HCT116 (cell line): ENCODE results near the gene CTAGE9. TPM values are rescaled to one million over a fixed set of nuclear protein-coding genes. Genes with fewer than 3 reads are reported as not detected.

Source experiments
- ATAC-seq: fragments of 200-7000 bp; cut with Tn5 transposase; 2 replicates; pipeline ENCODE4 v1.9.1; 2020; ENCODE audit warnings: mild to moderate bottlenecking, moderate library complexity
- BruUV-seq: library from RNA; stranded (reverse); fragments of 400-500 nt; replicated peaks from 2 replicates; lab custom pipeline; 2021; lab: Mats Ljungman, UMichigan
- CTCF ChIA-PET: fragments of 300-600 bp; sonication (Branson Sonifier 250); formaldehyde crosslinking; loops from one replicate; lab custom pipeline; 2021; ENCODE audit warnings: antibody characterized with exemption; lab: Charles Lee
- POLR2A ChIA-PET: fragments of 300-600, 350-600 bp; sonication (Branson Sonifier 250); formaldehyde crosslinking; loops from one replicate; lab custom pipeline; 2021; ENCODE audit warnings: antibody characterized with exemption; lab: Charles Lee
- RAD21 ChIA-PET, 2 experiments: fragments of 300-600 bp; sonication (Branson Sonifier 250); formaldehyde crosslinking; loops; one replicate each; lab custom pipeline; 2023; ENCODE audit warnings: low total read pairs in 2 of 2; ENCODE audit not compliant: uncharacterized antibody in 2 of 2, unreplicated experiment in 2 of 2, low non-redundant PET in 1 of 2; lab: Charles Lee
- DNase-seq: peaks from one replicate; pipeline ENCODE4 v3.0.0-alpha.2; 2010; ENCODE audit warnings: low read depth, low spot score
- H2AFZ ChIP-seq: fragments of 200-600 bp; shearing (Covaris generic), sonication (generic); 2 replicates; pipeline ENCODE4 v1.6.1; 2017; ENCODE audit warnings: low read depth, mixed run types, mixed read lengths, antibody characterized with exemption, low read length; ENCODE audit not compliant: poor library complexity, severe bottlenecking
- H3K27ac ChIP-seq: 2 replicates; pipeline ENCODE4 v1.5.1; 2012; ENCODE audit warnings: low read depth, low read length
- H3K27me3 ChIP-seq: fragments of 200-600 bp; sonication (generic); 2 replicates; pipeline ENCODE4 v1.6.1; 2016; ENCODE audit warnings: mixed run types, low read length, mixed read lengths; ENCODE audit not compliant: insufficient read depth
- H3K36me3 ChIP-seq, 2 experiments: fragments of 200-500 bp in 1 of 2; fragments of 200-600 bp in 1 of 2; sonication (Bioruptor generic) in 1 of 2; sonication (generic) in 1 of 2; 2 replicates each; pipeline versions ENCODE4 v1.5.1 to v1.6.1; 2014 to 2016; ENCODE audit warnings: low read length in 2 of 2, inconsistent platforms in 1 of 2, mixed read lengths in 1 of 2, mixed run types in 1 of 2; ENCODE audit not compliant: insufficient read depth in 2 of 2, control insufficient read depth in 1 of 2
- H3K4me1 ChIP-seq, 2 experiments: fragments of 200-600 bp in 1 of 2; sonication (generic) in 1 of 2; 2 replicates each; pipeline versions ENCODE4 v1.5.1 to v1.6.1; 2012 to 2017; ENCODE audit warnings: low read length in 2 of 2, inconsistent platforms in 1 of 2, mild to moderate bottlenecking in 1 of 2, mixed read lengths in 1 of 2, mixed run types in 1 of 2, moderate library complexity in 1 of 2; ENCODE audit not compliant: insufficient read depth in 2 of 2, control insufficient read depth in 1 of 2
- H3K4me2 ChIP-seq: fragments of 200-600 bp; sonication (generic); 2 replicates; pipeline ENCODE4 v1.6.1; 2017; ENCODE audit warnings: mixed run types, low read length, mixed read lengths
- H3K4me3 ChIP-seq, 2 experiments: fragments of 200-600 bp in 1 of 2; sonication (generic) in 1 of 2; replicated peaks in 1 of 2; 2 replicates each; pipeline ENCODE4 v1.5.1; 2011 to 2016; ENCODE audit warnings: low read length in 2 of 2, control low read depth in 1 of 2, low read depth in 1 of 2, mild to moderate bottlenecking in 1 of 2, mixed read lengths in 1 of 2, mixed run types in 1 of 2
- H3K79me2 ChIP-seq: fragments of 200-600 bp; sonication (generic); 2 replicates; pipeline ENCODE4 v1.6.1; 2017; ENCODE audit warnings: mild to moderate bottlenecking, mixed run types, low read length, moderate library complexity, mixed read lengths; ENCODE audit not compliant: insufficient read depth
- H3K9ac ChIP-seq: fragments of 200-600 bp; sonication (generic); 2 replicates; pipeline ENCODE4 v1.6.1; 2016; ENCODE audit warnings: low read length, mixed read lengths
- H3K9me2 ChIP-seq: fragments of 200-600 bp; sonication (generic), shearing (Covaris generic); 2 replicates; pipeline ENCODE4 v1.6.1; 2017; ENCODE audit warnings: mixed run types, mild to moderate bottlenecking, moderate library complexity; ENCODE audit not compliant: insufficient read depth
- H3K9me3 ChIP-seq, 2 experiments: fragments of 200-500 bp in 1 of 2; fragments of 200-600 bp in 1 of 2; sonication (Bioruptor generic) in 1 of 2; sonication (generic) in 1 of 2; 2 replicates each; pipeline ENCODE4 v1.6.1; 2014 to 2017; ENCODE audit warnings: low read length in 2 of 2, mixed read lengths in 2 of 2, inconsistent platforms in 1 of 2, low read depth in 1 of 2, mild to moderate bottlenecking in 1 of 2, mixed run types in 1 of 2, moderate library complexity in 1 of 2; ENCODE audit not compliant: control insufficient read depth in 1 of 2, insufficient read depth in 1 of 2
- H4K20me1 ChIP-seq: fragments of 200-600 bp; sonication (generic), shearing (Covaris generic); 2 replicates; pipeline ENCODE4 v1.6.1; 2017; ENCODE audit warnings: mixed run types, mild to moderate bottlenecking, moderate library complexity; ENCODE audit not compliant: insufficient read depth
- ATF3 ChIP-seq: IDR thresholded peaks from 2 replicates; pipeline ENCODE4 v1.6.1; 2012
- ELF1 ChIP-seq: IDR thresholded peaks from 2 replicates; pipeline ENCODE4 v1.6.1; 2012; ENCODE audit warnings: low read depth, borderline replicate concordance
- POLR2A ChIP-seq: IDR thresholded peaks from 2 replicates; pipeline ENCODE4 v1.7.0; 2011; ENCODE audit warnings: borderline replicate concordance; ENCODE audit not compliant: insufficient read depth, insufficient read length; ENCODE audit errors: extremely low read depth
- REST ChIP-seq: IDR thresholded peaks from 2 replicates; pipeline ENCODE4 v1.6.1; 2012; ENCODE audit warnings: low read depth
- SP1 ChIP-seq: IDR thresholded peaks from 2 replicates; pipeline ENCODE4 v1.6.1; 2012; ENCODE audit warnings: low read depth
- SRF ChIP-seq: IDR thresholded peaks from 2 replicates; pipeline ENCODE4 v1.6.1; 2012; ENCODE audit warnings: low read depth
- TCF7L2 ChIP-seq: IDR thresholded peaks from 2 replicates; pipeline ENCODE4 v1.7.0; 2011; ENCODE audit warnings: borderline replicate concordance, inconsistent platforms; ENCODE audit not compliant: insufficient read depth, insufficient read length; ENCODE audit errors: extremely low read depth
- intact Hi-C: fragments of 100-400 bp; cut with micrococcal nuclease; formaldehyde crosslinking; loops from 2 replicates; pipeline ENCODE4 v1.10.0; 2022
- total RNA-seq: library from RNA; stranded (reverse); gene quantifications from one replicate; pipeline ENCODE4 v1.2.1, GENCODE V29; 2021; ENCODE audit not compliant: unreplicated experiment
- TF ChIP-seq, protein P1 (sequence below), 3 experiments: fragments of 200-600 bp in 1 of 3; sonication (generic) in 1 of 3; IDR thresholded peaks in 2 of 3; conservative IDR thresholded peaks in 1 of 3; 2 replicates each; pipeline ENCODE4 v1.5.1; 2012 to 2017; ENCODE audit warnings: low read depth in 2 of 3, low read length in 2 of 3, antibody characterized with exemption in 1 of 3, borderline replicate concordance in 1 of 3, control low read depth in 1 of 3, mild to moderate bottlenecking in 1 of 3, mixed read lengths in 1 of 3, mixed run types in 1 of 3, moderate library complexity in 1 of 3; ENCODE audit not compliant: insufficient read depth in 1 of 3

CTAGE9 gene
- total RNA-seq, 1 experiment from 2014 or later, result not detected

- Histone ChIP-seq H3K4me1 (no peaks in the 10 kb centered on the region), H3K4me2 (no peak overlapping the region), H3K27ac (no peak overlapping the region), H2AFZ (no peak overlapping the region), H3K9me3 (no peaks in the 10 kb centered on the region), H3K36me3 (no peaks in the 10 kb centered on the region), H3K79me2 (no peaks in the 10 kb centered on the region), H3K4me3 (no peak overlapping the region), H3K27me3 (no peaks in the 10 kb centered on the region), H3K9me2 (peaks cover 5% of the 10 kb centered on the region; the same call in 1 of the 2 replicates), H3K9ac (no peak overlapping the region), H4K20me1 (no peaks in the 10 kb centered on the region)
- intact Hi-C loops, result no loop called here
- TF ChIP-seq ATF3, result no peak
- TF ChIP-seq POLR2A, result no peak
- TF ChIP-seq TCF7L2, result no peak
- no peak for TF ChIP-seq ELF1
- no peak for TF ChIP-seq REST
- no peak for TF ChIP-seq SP1
- CTCF ChIA-PET, result no interaction called here
- RAD21 ChIA-PET, result no interaction called here
- no peak for DNase-seq
- POLR2A ChIA-PET, result no interaction called here
- no TSS peak for BruUV-seq
- no peak for ATAC-seq
Measured at GRCh38 chr6:131681585-131681984, 29.2 kb downstream of the CTAGE9 start.

DNA sequence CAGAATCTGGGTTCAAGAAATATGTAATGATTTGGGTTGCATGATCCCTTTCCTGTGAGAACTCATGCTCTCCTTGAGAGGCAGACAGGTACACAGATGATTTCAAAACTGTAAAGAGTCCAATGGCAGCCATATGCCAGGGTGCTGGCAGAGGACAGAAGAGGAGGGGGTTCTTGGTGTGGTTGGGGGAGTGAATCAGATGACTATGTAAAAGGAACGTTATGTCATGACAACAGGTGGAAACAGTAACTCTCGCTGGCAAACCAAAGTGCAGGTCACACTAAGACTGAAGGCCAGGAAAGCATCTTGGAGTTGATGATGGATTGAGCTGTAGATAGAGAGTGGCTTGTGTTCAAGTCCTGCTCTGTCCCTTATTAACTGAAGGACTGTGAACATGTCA is 29.9 kb downstream of the CTAGE9 start:
- no peak for ATAC-seq
- Histone ChIP-seq H3K9ac (no peak overlapping the region), H3K4me1 (no peaks in the 10 kb centered on the region), H3K27me3 (no peaks in the 10 kb centered on the region), H3K27ac (no peak overlapping the region), H2AFZ (no peak overlapping the region), H3K9me3 (no peaks in the 10 kb centered on the region), H4K20me1 (no peaks in the 10 kb centered on the region), H3K36me3 (no peaks in the 10 kb centered on the region), H3K4me2 (no peak overlapping the region), H3K79me2 (no peaks in the 10 kb centered on the region), H3K9me2 (peaks cover 5% of the 10 kb centered on the region; the same call in 1 of the 2 replicates), H3K4me3 (no peak overlapping the region)
- no peak for DNase-seq
- RAD21 ChIA-PET, result no interaction called here
- CTCF ChIA-PET, result no interaction called here
- intact Hi-C loops, result no loop called here
- no TSS peak for BruUV-seq
- no peak for TF ChIP-seq TCF7L2
- TF ChIP-seq SRF, result no peak
- TF ChIP-seq, protein P1, sequence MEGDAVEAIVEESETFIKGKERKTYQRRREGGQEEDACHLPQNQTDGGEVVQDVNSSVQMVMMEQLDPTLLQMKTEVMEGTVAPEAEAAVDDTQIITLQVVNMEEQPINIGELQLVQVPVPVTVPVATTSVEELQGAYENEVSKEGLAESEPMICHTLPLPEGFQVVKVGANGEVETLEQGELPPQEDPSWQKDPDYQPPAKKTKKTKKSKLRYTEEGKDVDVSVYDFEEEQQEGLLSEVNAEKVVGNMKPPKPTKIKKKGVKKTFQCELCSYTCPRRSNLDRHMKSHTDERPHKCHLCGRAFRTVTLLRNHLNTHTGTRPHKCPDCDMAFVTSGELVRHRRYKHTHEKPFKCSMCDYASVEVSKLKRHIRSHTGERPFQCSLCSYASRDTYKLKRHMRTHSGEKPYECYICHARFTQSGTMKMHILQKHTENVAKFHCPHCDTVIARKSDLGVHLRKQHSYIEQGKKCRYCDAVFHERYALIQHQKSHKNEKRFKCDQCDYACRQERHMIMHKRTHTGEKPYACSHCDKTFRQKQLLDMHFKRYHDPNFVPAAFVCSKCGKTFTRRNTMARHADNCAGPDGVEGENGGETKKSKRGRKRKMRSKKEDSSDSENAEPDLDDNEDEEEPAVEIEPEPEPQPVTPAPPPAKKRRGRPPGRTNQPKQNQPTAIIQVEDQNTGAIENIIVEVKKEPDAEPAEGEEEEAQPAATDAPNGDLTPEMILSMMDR (IDR thresholded peaks at IDR 0.05 in 2 of 3, conservative IDR thresholded peaks at IDR 0.05 in 1 of 3; ENCODE audit: borderline replicate concordance in 1 of 3, insufficient read depth in 1 of 3, low read depth in 2 of 3, low read length in 2 of 3), result no peak
- POLR2A ChIA-PET, result interaction anchor here (0.5 kb wide), 1 partner anchor 451 kb away, joined by 5 read pairs; no protein-coding TSS in a partner anchor
